Measurements from ENCODE around the gene NTSR1. TPM values are rescaled to one million over a fixed set of nuclear protein-coding genes. Genes with fewer than 3 reads are reported as not detected.
A peak's percentile ranks its signal among the peaks of the same experiment; 100 is the strongest.

NTSR1 gene
- total RNA-seq, 1 experiment from 2014 or later: 4.5 TPM

DNA sequence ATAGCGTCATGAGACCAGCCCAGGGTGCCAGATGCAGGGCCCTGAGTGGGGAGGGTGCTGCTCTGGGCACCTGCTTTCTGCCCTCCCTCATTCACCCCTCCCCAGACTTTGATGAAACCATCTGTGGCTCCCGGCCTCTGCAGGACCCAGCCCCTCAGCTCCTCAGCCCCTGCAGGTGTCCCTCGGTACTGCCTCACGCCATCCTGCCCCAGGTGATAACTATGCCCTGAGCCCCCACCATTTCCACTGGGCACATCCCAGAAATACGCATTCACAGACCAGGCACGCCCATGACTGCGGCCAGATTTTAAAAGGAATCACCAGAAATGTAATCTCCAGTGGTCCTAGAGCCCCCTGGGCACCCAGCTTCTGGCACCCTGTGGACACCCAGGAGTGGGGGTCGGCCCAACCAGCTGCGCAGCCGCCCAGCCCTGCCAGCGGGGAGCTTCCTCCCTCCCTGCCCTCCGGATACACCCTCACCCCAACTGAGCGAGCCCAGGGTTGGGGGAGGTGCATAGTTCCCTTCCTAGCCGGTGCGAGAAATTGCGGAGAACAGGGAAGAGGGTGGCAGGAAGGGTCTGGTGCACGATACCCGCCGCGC is 615 bp upstream of the NTSR1 start:
- TF ChIP-seq, protein P1, sequence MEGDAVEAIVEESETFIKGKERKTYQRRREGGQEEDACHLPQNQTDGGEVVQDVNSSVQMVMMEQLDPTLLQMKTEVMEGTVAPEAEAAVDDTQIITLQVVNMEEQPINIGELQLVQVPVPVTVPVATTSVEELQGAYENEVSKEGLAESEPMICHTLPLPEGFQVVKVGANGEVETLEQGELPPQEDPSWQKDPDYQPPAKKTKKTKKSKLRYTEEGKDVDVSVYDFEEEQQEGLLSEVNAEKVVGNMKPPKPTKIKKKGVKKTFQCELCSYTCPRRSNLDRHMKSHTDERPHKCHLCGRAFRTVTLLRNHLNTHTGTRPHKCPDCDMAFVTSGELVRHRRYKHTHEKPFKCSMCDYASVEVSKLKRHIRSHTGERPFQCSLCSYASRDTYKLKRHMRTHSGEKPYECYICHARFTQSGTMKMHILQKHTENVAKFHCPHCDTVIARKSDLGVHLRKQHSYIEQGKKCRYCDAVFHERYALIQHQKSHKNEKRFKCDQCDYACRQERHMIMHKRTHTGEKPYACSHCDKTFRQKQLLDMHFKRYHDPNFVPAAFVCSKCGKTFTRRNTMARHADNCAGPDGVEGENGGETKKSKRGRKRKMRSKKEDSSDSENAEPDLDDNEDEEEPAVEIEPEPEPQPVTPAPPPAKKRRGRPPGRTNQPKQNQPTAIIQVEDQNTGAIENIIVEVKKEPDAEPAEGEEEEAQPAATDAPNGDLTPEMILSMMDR (IDR thresholded peaks at IDR 0.05; ENCODE audit: unreplicated experiment): peak; percentile 54
- no TSS peak for BruUV-seq (replicated peaks)
- intact Hi-C loops (cut with micrococcal nuclease): loop anchor here (10.0 kb wide), 1 partner anchor 53 kb away; no protein-coding TSS in a partner anchor
- Mint-ChIP-seq H3K4me3 (ENCODE audit: unreplicated experiment) (peak overlapping the region; percentile 65), H3K4me1 (ENCODE audit: insufficient read depth, unreplicated experiment) (peaks cover 44% of the 10 kb centered on the region), H3K27ac (ENCODE audit: low read depth, unreplicated experiment) (no peak overlapping the region), H3K9me3 (ENCODE audit: unreplicated experiment) (no peaks in the 10 kb centered on the region), H3K36me3 (ENCODE audit: insufficient read depth, unreplicated experiment) (no peaks in the 10 kb centered on the region), H3K27me3 (ENCODE audit: insufficient read depth, unreplicated experiment) (no peaks in the 10 kb centered on the region)
- peak; percentile 43 for DNase-seq (ENCODE audit: unreplicated experiment)
- CTCF ChIA-PET: interaction anchor here (1.7 to 2.0 kb wide), 2 partner anchors 9 to 83 kb away, joined by 4 to 8 read pairs; no protein-coding TSS in a partner anchor
- POLR2A ChIA-PET: interaction anchor here (1.0 to 2.0 kb wide), 6 partner anchors 12 to 88 kb away, joined by 3 to 6 read pairs (median 4); partner anchors contain the start of gene MRGBP

- BruUV-seq (replicated peaks): no TSS peak
- Mint-ChIP-seq H3K36me3 (ENCODE audit: insufficient read depth, unreplicated experiment) (no peaks in the 10 kb centered on the region), H3K4me1 (ENCODE audit: insufficient read depth, unreplicated experiment) (peaks cover 36% of the 10 kb centered on the region), H3K9me3 (ENCODE audit: unreplicated experiment) (no peaks in the 10 kb centered on the region), H3K4me3 (ENCODE audit: unreplicated experiment) (peak overlapping the region; percentile 11), H3K27me3 (ENCODE audit: insufficient read depth, unreplicated experiment) (no peaks in the 10 kb centered on the region), H3K27ac (ENCODE audit: low read depth, unreplicated experiment) (no peak overlapping the region)
- intact Hi-C loops (cut with micrococcal nuclease): loop anchor here (10.0 kb wide), 1 partner anchor 55 kb away; no protein-coding TSS in a partner anchor
- TF ChIP-seq, protein P1 (IDR thresholded peaks at IDR 0.05; ENCODE audit: unreplicated experiment): no peak
- no peak for DNase-seq (ENCODE audit: unreplicated experiment)
- CTCF ChIA-PET: interaction anchor here (2.0 kb wide), 1 partner anchor 82 kb away, joined by 8 read pairs; no protein-coding TSS in a partner anchor
- POLR2A ChIA-PET: interaction anchor here (0.9 kb wide), 1 partner anchor 30 kb away, joined by 3 read pairs; no protein-coding TSS in a partner anchor
Measured at GRCh38 chr20:62709537-62709905, 885 bp downstream of the NTSR1 start.

DNA sequence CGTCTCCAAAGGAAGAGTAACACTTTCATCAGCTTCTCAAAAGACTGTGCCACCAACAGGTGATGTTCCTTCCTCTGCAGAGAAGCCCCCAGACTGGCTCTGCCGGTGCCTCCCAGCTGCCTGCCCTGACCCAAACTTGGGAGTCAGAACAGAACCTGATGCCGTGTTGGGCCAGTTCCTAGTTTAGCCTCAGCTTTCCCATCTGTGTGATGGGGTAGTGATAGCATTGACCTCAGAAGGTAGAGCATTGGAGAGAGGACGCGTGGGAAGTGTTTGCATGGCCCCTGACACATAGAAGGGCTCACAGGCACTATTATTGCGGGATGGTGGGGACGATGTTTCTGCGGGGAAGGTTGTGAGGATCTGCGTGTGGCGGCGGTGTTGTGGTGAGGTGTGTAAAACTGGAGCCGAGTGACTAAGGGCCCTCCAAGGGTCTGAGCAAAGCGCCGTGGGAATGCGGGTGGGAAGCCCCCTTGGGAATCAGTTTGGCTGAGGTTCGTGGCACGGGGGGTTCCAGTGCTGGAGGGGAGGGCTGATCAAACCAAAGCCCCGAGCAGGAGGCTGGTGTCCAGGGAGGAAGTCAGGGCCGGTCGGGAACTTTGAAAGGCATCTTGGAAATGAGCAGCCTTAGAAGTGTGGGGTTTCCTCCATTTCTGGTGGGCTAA is 1.7 kb downstream of the NTSR1 start:
- Mint-ChIP-seq H3K4me1 (ENCODE audit: insufficient read depth, unreplicated experiment) (peaks cover 30% of the 10 kb centered on the region), H3K9me3 (ENCODE audit: unreplicated experiment) (no peaks in the 10 kb centered on the region), H3K4me3 (ENCODE audit: unreplicated experiment) (peak overlapping the region; percentile 11), H3K36me3 (ENCODE audit: insufficient read depth, unreplicated experiment) (no peaks in the 10 kb centered on the region), H3K27me3 (ENCODE audit: insufficient read depth, unreplicated experiment) (no peaks in the 10 kb centered on the region), H3K27ac (ENCODE audit: low read depth, unreplicated experiment) (no peak overlapping the region)
- intact Hi-C loops (cut with micrococcal nuclease): no loop called here
- TF ChIP-seq, protein P1 (IDR thresholded peaks at IDR 0.05; ENCODE audit: unreplicated experiment): no peak
- ChIA-PET POLR2A (interaction anchor here (0.9 to 1.4 kb wide), 3 partner anchors 9 to 85 kb away, joined by 3 to 7 read pairs (median 3); partner anchors contain the start of gene MRGBP), CTCF (interaction anchor here (1.1 kb wide), 1 partner anchor 81 kb away, joined by 5 read pairs; no protein-coding TSS in a partner anchor)
- no peak for DNase-seq (ENCODE audit: unreplicated experiment)
- no TSS peak for BruUV-seq (replicated peaks)

Data from MCF 10A (cell line).